GM21737 (cell line): ENCODE results near the gene RYR2.

Source experiments
- ATAC-seq: cut with Tn5 transposase; IDR thresholded peaks from one replicate; pipeline ENCODE4 v1.9.1; 2021; ENCODE audit warnings: mild to moderate bottlenecking, moderate library complexity; ENCODE audit not compliant: unreplicated experiment

Gene RYR2

DNA sequence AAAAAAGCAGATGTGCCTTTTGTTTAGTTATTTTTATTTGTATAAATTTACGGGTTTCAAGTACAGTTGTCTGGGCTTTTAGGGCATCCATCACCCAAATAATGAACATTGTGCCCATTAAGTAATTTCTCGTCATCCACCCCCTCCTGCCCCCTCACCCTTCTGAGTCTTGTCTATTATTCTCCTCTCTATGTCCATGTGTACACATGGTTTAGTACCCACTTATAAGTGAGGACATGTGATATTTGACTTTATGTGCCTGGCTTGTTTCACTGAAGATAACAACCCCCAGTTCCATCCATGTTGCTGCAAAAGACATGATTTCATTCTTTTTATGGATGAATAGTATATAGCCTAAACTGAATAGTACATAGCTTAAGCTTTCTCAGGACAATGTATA lies 659.5 kb downstream of the RYR2 start:
- no peak for ATAC-seq

- ATAC-seq: no peak
These were observed 660.2 kb downstream of the RYR2 start for GRCh38 chr1:237702161-237702560.

DNA sequence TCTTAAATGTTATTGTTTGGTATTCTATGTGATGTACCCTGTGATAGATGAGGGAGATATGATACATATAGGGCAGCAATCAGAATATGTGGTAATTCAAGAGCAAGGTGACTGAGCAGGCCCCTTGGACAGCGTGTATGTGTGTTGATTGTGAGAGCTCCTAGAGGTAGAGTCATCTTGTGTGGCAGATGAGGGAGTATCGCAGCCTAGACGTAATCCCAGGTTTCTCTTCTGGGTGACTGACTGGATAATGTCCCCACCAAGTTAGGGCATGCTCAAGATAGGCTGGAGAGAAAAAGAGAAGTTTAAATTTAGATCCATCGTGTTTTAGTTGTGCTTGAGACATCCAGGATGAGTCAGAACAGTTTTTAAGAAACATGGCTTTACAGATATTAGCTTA lies 663.5 kb downstream of the RYR2 start:
- ATAC-seq: no peak

DNA sequence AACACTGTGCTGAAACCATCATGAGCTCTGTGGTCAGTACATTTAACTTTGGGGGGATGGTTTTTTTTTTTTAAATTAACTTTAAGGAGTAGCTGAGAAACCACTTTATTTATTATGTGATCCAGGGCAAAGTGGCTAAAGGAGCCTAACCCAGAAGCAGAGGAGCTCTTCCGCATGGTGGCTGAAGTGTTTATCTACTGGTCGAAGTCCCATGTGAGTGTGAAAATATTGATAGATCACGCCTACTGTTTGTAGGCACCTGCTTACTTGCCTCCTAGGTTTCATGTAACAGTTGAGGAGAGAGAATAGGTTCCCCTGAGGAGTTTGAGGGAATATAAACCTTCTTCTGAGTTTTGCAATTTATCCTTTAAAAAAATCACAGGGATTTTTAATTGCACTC lies 667.4 kb downstream of the RYR2 start:
- no peak for ATAC-seq

DNA sequence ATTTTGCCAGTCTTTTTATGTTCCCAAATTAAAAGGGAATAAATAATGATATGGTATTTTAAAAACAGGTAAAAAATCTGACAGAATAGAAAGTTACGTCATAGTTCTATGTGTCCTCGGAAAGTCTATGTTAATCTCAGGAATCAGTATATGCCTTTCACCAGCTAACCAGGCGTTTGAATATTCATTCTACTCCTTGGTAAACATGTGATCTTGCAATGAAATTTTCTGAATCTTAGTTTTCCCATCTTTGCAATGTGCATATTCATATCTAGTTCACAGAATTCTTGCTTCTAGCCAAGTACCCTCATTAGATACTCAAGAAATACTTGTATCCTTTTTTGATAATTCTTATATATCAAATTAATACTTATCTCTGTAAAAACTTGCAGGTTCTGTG lies 669.3 kb downstream of the RYR2 start:
- no peak for ATAC-seq

GRCh38 chr1:237712082-237712481 lies 670.1 kb downstream of the RYR2 start:
- no peak for ATAC-seq

- ATAC-seq: no peak
These were observed 670.7 kb downstream of the RYR2 start for GRCh38 chr1:237712586-237713157.

- no peak for ATAC-seq
These were observed 671.9 kb downstream of the RYR2 start for GRCh38 chr1:237713916-237714315.

DNA sequence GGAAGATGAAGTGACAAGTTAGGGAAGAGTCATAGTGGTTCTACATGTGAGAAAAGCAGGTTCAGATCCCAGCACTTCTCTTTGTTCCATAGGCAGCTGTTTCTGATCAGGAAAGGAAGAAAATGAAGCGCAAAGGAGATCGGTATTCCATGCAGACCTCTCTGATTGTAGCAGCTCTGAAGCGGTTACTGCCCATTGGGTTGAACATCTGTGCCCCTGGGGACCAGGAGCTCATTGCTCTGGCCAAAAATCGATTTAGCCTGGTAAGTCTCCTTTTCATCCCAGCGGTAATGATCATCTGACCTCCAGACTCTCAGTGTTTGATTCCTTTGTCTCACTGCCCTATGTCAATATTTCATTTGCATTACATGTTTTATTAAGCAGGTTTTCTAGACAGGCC lies 675.1 kb downstream of the RYR2 start:
- no peak for ATAC-seq

- ATAC-seq: no peak
These were observed 688.9 kb downstream of the RYR2 start for GRCh38 chr1:237730826-237731350.

DNA sequence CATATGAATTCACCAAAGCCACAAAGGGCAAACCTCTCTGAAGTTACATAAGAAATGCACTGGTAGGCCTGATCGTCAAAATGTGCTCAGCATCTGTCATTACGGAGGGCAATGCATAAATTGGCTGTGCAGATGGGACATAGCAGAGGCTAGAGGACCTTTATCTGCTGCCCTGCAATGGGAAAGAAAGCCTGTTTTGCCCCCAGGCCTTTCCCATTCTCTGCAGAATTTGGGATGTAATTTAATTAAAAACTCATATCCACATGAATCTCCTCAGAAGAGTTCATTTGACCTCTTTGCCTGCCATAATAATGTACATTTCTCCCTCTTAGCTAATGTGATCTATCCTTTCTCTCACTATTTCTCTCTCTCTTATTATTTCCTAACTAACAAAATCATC lies 690.7 kb downstream of the RYR2 start:
- no peak for ATAC-seq

- ATAC-seq: no peak
These were observed 694.5 kb downstream of the RYR2 start for GRCh38 chr1:237736372-237737029.

DNA sequence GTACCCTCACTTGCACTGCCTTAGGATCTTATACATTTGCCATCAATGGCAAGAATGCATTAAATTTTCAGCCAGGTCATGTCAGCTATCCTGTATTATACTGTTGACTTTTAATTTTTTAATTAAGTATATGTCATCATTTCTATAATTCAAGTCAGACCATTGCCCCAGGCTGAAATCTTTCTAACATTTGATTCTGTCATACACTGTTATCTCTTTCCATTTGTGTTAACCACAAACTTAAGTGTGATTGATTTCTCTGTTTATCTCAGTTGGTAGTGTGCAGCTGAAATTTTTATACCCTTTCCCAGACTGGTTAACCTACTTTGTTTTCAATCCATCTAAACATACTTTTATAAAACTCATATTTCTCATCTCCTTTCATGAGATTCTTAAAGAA lies 695.5 kb downstream of the RYR2 start:
- ATAC-seq: no peak

GRCh38 chr1:237737938-237738610 lies 696.1 kb downstream of the RYR2 start:
- no peak for ATAC-seq

DNA sequence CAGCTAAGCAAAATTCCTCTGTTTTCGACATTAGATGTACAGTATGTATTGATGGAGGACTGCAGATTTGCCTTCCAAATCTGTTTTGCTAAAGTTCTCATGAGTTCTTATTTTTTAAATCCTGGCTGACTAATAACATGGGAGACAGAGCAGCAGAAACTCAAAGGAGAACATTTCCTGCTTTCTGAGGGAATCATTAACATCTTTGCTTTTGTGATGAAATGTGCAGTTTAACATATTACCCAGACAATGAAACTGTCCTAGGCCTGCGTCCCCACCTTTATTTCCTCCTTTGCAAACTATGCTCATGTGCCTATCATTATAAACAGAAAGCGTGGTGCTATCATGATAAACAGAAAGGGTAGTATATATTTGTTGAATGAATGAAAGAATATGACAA lies 698.9 kb downstream of the RYR2 start:
- ATAC-seq: no peak

GRCh38 chr1:237745545-237745944 lies 703.6 kb downstream of the RYR2 start:
- ATAC-seq: no peak

GRCh38 chr1:237748171-237748960 lies 706.4 kb downstream of the RYR2 start:
- no peak for ATAC-seq

DNA sequence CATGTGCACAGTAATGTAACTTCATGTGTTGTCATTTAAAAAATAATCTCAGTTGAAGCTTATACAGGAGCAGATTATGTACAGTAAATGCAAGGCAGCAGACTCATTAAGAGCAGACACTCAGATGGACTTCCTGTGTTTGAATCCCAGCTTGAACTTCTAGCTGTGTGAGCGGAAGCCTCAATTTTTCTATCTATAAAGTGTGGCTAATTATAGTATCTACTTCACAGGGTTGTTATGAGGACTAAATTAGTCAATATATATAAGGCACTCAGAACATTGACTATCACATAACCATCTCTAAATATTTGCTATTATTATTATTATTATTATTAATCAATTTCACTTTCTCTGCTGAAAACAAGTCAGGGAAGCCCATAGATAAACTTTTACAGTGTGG lies 707.1 kb downstream of the RYR2 start:
- no peak for ATAC-seq

DNA sequence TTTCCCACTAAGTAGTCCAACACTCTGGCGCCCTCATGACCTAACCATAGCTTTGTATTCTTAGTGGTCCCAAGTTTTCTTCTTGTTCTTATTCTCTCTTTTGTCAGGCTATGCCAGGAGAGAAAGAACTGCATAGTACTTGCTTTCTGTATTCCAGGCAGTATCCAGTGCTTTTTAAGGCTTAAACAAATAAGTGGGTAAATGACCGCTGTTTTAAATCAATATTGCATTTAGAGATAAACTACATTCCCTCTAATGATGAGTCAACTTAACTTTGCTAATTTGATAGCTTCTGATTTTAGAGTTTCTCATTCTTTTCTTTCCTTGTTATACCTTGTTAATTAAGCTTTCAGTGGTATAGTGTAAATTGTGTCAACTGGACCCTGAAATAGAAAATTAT lies 709.1 kb downstream of the RYR2 start:
- no peak for ATAC-seq

DNA sequence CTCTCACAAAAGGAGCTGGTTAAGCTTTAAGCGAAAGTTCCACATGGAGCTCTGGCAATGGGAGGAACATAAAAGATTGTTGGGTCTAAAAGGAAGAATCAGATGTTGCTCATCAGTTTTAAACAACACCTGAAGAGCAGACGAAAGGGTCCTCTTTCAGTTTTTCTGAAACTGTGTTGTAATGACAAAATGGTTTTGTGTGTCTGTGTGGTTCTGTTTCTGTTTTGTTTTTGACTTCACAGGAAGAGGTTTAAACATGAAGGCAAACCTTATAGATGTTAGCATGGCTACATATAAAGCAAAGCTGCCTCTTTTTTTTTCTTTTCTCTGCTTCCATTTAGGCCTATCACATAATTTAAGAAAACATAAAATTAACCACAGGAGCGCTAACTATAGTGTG lies 712.6 kb downstream of the RYR2 start:
- ATAC-seq: no peak

DNA sequence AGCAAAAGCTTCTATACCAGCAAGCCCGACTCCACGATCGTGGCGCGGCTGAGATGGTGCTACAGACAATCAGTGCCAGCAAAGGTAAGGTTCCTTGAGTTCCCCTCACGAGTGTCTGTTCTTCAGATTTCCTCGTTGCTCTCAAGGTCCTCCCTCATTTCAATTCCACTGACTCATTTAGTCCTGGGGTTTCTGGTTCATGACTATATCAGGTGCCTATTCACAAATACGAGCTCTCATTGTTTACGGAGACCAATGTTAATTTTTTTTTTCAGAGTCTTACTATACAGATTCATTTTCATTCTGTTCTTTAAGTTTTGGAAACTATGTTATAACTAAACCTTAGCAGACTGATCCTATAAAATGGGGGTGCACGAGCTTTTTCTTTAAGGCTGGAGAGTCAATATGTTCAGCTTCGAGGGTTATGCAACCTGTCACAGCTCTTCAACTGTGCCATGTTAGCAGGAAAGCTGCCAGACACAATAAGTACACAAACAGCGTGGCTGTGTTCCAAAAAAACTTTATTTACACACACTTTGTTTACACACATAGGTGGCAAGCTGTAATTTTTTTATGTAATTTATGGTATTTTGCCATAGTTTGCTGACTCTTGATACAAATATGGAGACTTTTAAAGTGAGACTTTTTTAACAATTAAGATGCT lies 714.5 kb downstream of the RYR2 start:
- no peak for ATAC-seq
